ENCODE measurements around the gene ATF4.

DNA sequence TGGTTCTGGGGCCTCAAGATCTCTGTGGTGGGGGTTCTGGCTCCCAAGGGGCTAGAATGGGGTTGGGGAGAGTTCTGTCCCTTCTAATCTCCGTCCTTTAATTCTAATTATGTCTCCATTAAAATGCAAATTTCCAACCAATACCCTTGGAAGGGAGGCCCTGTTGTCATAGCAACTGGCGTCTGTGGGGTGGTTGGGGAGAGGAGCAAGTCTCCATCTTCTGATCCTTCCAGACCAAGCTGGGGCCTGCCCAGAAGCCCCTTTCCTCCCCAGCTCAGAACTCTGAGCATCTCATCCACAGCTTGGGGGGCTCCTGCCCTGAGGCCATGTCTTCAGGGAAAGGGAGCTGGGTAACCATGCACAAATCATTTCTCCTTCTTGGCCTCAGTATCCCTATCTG is 17.6 kb downstream of the ATF4 start:
- no peak for TF ChIP-seq CTCF (IDR thresholded peaks at IDR 0.05)
- TF ChIP-seq POLR2A (IDR thresholded peaks at IDR 0.05) = no peak
- no peak for TF ChIP-seq EP300 (IDR thresholded peaks at IDR 0.05)
